Dermis blood vessel endothelial cell (primary cell): ENCODE measurements around the gene ST6GAL1. TPM values are rescaled to one million over a fixed set of nuclear protein-coding genes. Genes with fewer than 3 reads are reported as not detected.

ENCODE experiments used
- DNase-seq: peaks from one replicate; pipeline ENCODE4 v3.0.0; 2010
- total RNA-seq: library from RNA; depleted of rRNA; stranded (reverse); fragments of >200 nt; gene quantifications from 2 replicates; pipeline ENCODE4 v1.2.3, GENCODE V29; 2014

Gene ST6GAL1
- total RNA-seq, 1 donor from 2014 or later: 104 TPM

GRCh38 chr3:186917512-186918312 lies 12.6 kb upstream of the ST6GAL1 start:
- DNase-seq: no peak

- DNase-seq: no peak
Measured at GRCh38 chr3:186920301-186920700, 10.0 kb upstream of the ST6GAL1 start.

GRCh38 chr3:186920796-186921195 lies 9.5 kb upstream of the ST6GAL1 start:
- no peak for DNase-seq

- no peak for DNase-seq
Measured at GRCh38 chr3:186921578-186921977, 8.7 kb upstream of the ST6GAL1 start.

DNA sequence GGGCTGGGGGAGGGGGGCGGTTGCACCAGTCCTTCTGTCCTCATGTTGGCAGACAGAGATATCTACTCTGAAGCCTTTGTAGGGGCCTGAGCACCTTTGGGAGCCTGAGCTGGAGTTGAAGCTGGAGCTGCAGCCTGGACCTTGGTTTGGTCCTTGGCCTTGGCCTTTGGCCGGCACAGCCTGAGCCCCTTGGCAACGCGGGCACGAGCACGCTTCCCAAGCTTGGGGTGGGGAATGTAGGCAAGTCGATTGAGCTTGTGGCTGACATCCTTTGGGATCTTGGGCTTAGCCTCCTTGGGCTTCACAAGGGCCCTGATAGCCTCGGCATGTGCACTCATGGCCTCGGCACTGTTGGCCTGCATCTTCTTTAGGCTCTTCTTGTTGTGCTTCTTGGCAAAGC lies 8.1 kb upstream of the ST6GAL1 start:
- DNase-seq: no peak

DNA sequence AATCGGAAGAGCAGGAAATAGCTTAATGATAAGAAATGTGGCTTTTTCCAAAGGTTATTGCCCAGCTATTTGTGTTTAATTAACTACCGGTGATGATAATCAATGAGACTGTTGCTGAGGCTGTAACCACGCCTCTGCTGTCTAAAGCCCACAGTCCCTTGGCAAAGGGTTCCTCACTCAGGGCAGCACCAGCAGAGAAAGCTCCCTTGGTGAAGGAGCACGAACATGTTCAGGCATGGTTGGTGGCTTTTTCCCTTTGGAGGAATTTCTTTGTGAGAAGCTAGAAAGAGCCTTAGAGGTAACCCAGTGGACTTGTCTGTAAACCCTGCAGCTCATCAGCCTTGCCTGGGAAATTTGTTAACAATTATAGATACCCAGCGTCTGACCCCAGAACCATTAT lies 7.5 kb upstream of the ST6GAL1 start:
- no peak for DNase-seq

- no peak for DNase-seq
Measured at GRCh38 chr3:186923241-186923640, 7.1 kb upstream of the ST6GAL1 start.

GRCh38 chr3:186925826-186926225 lies 4.5 kb upstream of the ST6GAL1 start:
- DNase-seq: no peak

GRCh38 chr3:186929186-186929585 lies 1.1 kb upstream of the ST6GAL1 start:
- DNase-seq: no peak

- DNase-seq: no peak
Measured at GRCh38 chr3:186929685-186930084, 641 bp upstream of the ST6GAL1 start.

GRCh38 chr3:186930641-186931531 lies 560 bp downstream of the ST6GAL1 start:
- peak; percentile 84 for DNase-seq

- DNase-seq: peak; percentile 53
Measured at GRCh38 chr3:186931532-186932280, 1.4 kb downstream of the ST6GAL1 start.

DNA sequence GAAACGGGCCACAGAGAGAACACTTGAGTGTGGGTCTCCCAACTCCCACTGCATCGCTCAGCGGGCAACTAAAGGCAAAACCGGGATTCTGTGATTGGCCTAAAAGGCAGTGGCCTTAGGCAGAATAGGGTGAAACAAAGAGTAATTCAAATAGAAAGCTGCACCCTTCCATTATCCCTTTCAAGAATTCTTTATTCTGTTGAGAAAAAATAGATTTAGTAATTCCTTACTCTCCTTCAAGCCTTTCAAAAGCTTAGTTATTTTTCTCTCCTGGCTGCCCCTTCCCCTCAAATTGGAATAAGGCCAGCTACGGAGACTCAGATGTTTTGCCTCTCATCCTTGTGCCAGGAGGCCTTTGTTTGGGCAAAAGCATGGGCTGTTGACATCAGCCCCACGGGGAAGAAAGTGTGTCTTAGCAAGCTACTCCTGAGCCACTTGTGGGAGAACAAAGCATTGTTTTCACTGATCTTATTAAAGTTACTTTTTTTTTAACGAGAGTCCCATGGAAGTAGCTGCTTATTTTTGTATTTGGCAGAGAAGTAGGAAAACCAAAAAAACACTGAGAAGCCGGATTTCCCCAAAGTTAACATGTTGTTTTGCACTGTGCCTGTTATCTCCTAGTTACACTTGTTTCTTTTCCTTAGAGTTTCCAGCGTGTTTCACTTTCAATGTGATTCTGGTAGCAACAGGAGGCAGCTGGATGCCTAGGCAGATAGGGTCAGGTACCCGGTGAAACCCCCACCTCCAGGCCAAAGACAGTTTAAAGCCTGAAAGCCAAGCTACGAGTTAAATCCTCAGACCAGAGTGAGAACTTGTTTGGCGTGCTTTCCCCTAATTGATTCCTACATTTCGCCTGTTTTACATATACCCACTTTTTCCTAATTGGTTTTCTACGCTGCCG lies 2.2 kb downstream of the ST6GAL1 start:
- peak; percentile 93 for DNase-seq

DNA sequence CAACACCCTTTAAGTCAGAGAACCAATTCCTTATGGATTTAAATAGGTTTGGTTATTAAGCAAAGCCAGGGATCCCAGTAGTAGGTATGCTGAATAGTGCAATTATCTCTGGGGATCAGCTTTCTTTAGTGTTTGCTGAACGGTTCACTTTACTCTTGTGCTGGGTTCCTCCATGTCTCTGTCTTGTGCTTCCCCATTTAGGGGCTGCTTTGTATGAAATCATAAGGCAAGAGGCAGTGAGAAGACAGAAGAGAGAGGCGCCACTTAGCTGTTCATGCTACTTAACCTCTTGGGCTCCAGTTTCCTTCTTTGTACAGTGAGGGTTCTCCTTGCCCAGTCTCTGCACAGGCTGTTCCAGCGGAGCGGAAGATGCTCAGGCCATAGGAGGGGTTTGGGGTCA lies 3.5 kb downstream of the ST6GAL1 start:
- no peak for DNase-seq

DNA sequence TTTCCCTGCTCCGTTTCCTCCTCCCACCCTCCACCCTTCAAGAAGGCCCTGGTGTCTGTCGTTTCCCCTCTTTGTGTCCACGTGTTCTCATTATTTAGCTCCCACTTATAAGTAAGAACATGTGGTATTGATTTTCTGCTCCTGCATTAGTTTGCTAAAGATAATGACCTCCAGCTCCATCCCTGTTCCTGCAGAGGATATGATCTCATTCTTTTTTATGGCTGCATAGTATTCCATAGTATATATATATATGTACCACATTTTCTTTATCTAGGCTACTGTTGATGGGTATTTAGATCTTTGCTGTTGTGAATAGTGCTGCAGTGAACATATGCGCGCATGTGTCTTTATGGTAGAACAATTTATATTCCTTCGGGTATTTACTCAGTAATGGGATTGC lies 4.8 kb downstream of the ST6GAL1 start:
- no peak for DNase-seq

GRCh38 chr3:186937017-186937875 lies 6.9 kb downstream of the ST6GAL1 start:
- DNase-seq: no peak

- no peak for DNase-seq
Measured at GRCh38 chr3:186938716-186939115, 8.4 kb downstream of the ST6GAL1 start.

DNA sequence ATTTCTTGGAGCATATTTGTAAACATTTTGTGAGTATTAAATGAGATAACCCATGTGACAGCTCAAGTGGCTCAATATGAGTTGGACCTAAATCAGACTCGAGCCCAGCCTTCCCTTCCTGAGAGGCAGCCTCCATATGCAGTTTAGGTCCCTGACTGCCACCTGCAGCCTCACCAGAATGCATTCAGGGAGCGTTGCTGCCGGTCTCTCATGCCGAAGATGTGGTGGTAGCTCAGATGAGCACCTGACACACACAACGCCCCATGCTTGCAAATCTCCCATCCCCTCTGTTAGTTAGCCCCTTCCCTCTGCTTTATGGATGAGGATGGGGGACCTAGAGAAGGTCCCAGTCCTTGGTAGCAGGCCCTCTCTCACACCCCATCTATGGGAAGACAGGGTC lies 9.2 kb downstream of the ST6GAL1 start:
- no peak for DNase-seq

- DNase-seq: no peak
Measured at GRCh38 chr3:186940967-186941366, 10.6 kb downstream of the ST6GAL1 start.

- no peak for DNase-seq
Measured at GRCh38 chr3:186942168-186942567, 11.8 kb downstream of the ST6GAL1 start.

DNA sequence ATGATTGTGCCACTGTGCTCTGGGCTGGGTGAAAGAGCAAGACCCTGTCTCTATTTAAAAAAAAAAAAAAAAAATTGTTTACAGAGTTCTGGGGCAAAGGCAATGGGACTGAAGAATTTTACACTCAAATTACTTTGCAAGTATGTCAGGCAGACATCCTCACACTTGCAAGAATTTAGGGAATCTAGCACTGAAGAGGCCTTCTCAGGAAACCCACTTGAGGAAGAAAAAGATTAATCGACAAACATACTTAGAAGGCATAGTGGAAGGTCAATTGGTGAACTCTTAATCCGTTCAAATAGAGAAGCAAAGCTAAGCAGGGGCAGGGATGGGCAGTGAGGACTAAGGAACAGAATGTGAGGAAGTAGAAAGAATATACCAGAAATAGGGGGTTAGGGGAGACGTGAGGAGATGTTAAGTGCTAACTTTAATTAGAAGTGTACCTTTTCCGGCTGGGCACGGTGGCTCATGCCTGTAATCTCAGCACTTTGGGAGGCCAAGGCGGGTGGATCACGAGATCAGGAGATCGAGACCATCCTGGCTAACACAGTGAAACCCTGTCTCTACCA lies 15.0 kb downstream of the ST6GAL1 start:
- no peak for DNase-seq
